Osteoblast (primary cell): ENCODE results near the gene IMMP1L. TPM values are rescaled to one million over a fixed set of nuclear protein-coding genes. Genes with fewer than 3 reads are reported as not detected.

Experiments used
- DNase-seq: peaks from one replicate; pipeline ENCODE4 v3.0.0; 2011; ENCODE audit warnings: low spot score, mixed read lengths; ENCODE audit not compliant: insufficient read length; ENCODE audit errors: missing footprints
- H2AFZ ChIP-seq: 2 replicates; pipeline ENCODE4 v1.6.0; 2011; ENCODE audit warnings: mild to moderate bottlenecking, low read length
- H3K27ac ChIP-seq: 2 replicates; pipeline ENCODE4 v1.5.1; 2011; ENCODE audit warnings: mild to moderate bottlenecking, low read depth, low read length, moderate library complexity
- H3K27me3 ChIP-seq: 2 replicates; pipeline ENCODE4 v1.6.0; 2012; ENCODE audit warnings: mild to moderate bottlenecking, control low read depth, inconsistent platforms, low read length, moderate library complexity; ENCODE audit not compliant: insufficient read depth
- H3K36me3 ChIP-seq: 2 replicates; pipeline ENCODE4 v1.5.1; 2011; ENCODE audit warnings: mild to moderate bottlenecking, low read length, control low read depth, moderate library complexity; ENCODE audit not compliant: insufficient read depth
- H3K4me1 ChIP-seq: 2 replicates; pipeline ENCODE4 v1.5.1; 2011; ENCODE audit warnings: mild to moderate bottlenecking, low read length, control low read depth, moderate library complexity; ENCODE audit not compliant: insufficient read depth
- H3K4me2 ChIP-seq: 2 replicates; pipeline ENCODE4 v1.6.0; 2011; ENCODE audit warnings: mild to moderate bottlenecking, low read length; ENCODE audit not compliant: insufficient read depth
- H3K4me3 ChIP-seq: fragments of 200-600 bp; sonication (generic); 3 replicates; pipeline ENCODE4 v1.5.1; 2012; ENCODE audit warnings: mild to moderate bottlenecking, low read length, inconsistent platforms; ENCODE audit not compliant: insufficient read depth
- H3K79me2 ChIP-seq: 2 replicates; pipeline ENCODE4 v1.6.0; 2012; ENCODE audit warnings: mild to moderate bottlenecking, low read length, control low read depth, inconsistent platforms; ENCODE audit not compliant: insufficient read depth
- H3K9me3 ChIP-seq: 2 replicates; pipeline ENCODE4 v1.5.1; 2011; ENCODE audit warnings: low read depth, low read length, control low read depth
- H4K20me1 ChIP-seq: 2 replicates; pipeline ENCODE4 v1.6.0; 2012; ENCODE audit warnings: mild to moderate bottlenecking, low read length, control low read depth; ENCODE audit not compliant: insufficient read depth
- total RNA-seq: library from RNA; depleted of rRNA; stranded (reverse); fragments of >200 nt; gene quantifications from 2 replicates; pipeline ENCODE4 v1.2.3, GENCODE V29; 2012
- TF ChIP-seq, protein P1 (sequence below): IDR thresholded peaks from 2 replicates; pipeline ENCODE4 v1.5.1; 2011; ENCODE audit warnings: mild to moderate bottlenecking, low read depth, low read length, moderate library complexity; ENCODE audit errors: extremely low read depth

Gene IMMP1L
- total RNA-seq, 1 donor, result 8.7 TPM

DNA sequence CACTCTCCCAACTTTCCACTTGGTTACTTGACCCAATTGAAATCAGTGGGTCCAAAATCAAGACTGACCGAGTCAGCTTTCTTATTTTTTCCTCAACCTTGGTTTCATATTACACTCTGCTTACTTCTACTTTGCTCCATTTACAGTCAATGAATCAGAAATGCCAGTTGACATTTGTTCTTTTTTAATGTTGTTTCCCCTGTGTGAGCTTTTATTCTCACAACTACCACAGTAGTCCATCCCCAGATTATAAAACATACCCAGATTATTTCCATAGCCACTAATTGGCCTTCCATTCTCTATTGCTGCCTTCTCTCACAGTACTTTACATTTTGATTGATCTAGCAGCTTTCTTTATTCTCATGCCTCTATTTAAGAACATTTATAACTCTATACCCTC, 89.8 kb downstream of the IMMP1L start:
- peak; percentile 30 for DNase-seq
- no peak overlapping the region for H3K27ac ChIP-seq
- H2AFZ ChIP-seq, result no peak overlapping the region

DNA sequence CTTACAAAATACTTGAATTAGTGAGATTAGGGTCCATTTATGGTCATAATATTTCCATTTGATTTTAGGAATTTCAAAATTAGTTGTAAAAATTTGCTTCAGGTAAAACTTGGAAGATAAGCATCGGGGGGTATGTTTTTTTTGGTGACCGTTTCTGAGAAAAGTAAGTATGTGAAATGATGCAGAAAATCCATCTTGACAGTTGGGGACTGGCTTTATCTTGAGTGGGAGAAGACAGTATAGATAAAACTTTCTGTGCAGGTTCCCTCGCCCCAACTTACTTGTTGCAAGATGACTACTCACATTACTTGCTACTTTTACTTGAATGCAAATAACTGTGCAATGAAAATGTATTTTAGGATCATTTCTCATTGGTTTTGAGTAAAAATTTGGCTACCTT, 90.3 kb downstream of the IMMP1L start:
- DNase-seq, result no peak
- H3K27ac ChIP-seq, result no peak overlapping the region
- peaks cover 3% of the 10 kb centered on the region for H4K20me1 ChIP-seq
- no peaks in the 10 kb centered on the region for H3K36me3 ChIP-seq
- H3K4me2 ChIP-seq, result no peak overlapping the region
- no peaks in the 10 kb centered on the region for H3K27me3 ChIP-seq
- H3K79me2 ChIP-seq, result no peaks in the 10 kb centered on the region
- no peaks in the 10 kb centered on the region for H3K9me3 ChIP-seq
- TF ChIP-seq, protein P1, sequence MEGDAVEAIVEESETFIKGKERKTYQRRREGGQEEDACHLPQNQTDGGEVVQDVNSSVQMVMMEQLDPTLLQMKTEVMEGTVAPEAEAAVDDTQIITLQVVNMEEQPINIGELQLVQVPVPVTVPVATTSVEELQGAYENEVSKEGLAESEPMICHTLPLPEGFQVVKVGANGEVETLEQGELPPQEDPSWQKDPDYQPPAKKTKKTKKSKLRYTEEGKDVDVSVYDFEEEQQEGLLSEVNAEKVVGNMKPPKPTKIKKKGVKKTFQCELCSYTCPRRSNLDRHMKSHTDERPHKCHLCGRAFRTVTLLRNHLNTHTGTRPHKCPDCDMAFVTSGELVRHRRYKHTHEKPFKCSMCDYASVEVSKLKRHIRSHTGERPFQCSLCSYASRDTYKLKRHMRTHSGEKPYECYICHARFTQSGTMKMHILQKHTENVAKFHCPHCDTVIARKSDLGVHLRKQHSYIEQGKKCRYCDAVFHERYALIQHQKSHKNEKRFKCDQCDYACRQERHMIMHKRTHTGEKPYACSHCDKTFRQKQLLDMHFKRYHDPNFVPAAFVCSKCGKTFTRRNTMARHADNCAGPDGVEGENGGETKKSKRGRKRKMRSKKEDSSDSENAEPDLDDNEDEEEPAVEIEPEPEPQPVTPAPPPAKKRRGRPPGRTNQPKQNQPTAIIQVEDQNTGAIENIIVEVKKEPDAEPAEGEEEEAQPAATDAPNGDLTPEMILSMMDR, result no peak
- no peak overlapping the region for H3K4me3 ChIP-seq
- H3K4me1 ChIP-seq, result no peaks in the 10 kb centered on the region
- no peak overlapping the region for H2AFZ ChIP-seq

More for the DNA sequence above, 89.8 kb downstream of the IMMP1L start:
- no peaks in the 10 kb centered on the region for H3K4me1 ChIP-seq
- no peaks in the 10 kb centered on the region for H3K9me3 ChIP-seq
- H3K4me2 ChIP-seq, result no peak overlapping the region
- H4K20me1 ChIP-seq, result peaks cover 3% of the 10 kb centered on the region
- H3K79me2 ChIP-seq, result no peaks in the 10 kb centered on the region
- no peak overlapping the region for H3K4me3 ChIP-seq
- no peaks in the 10 kb centered on the region for H3K27me3 ChIP-seq
- TF ChIP-seq, protein P1, result no peak
- H3K36me3 ChIP-seq, result no peaks in the 10 kb centered on the region

DNA sequence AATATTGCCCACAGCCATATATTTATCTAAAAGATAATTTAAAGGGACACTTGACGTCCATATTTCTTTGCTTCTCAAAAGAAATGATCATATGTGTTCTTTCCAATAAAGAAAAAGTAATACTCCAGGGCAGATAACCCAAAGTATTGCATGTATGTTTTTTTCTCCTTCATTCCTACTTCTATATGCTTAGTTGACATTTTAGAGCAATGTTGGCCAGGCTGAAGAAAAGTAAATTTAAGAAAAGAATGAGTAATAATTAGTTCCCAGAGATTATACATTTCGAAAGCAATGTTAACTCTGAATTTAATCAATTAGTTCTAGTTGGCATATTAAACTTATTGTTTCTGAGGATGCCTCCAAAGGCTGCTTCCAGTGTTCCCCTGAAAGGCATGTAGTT, 91.6 kb downstream of the IMMP1L start:
- Histone ChIP-seq H2AFZ (no peak overlapping the region), H3K4me1 (no peaks in the 10 kb centered on the region), H3K79me2 (no peaks in the 10 kb centered on the region), H3K4me3 (no peak overlapping the region), H3K4me2 (no peak overlapping the region), H3K27ac (no peak overlapping the region), H3K9me3 (no peaks in the 10 kb centered on the region), H3K27me3 (no peaks in the 10 kb centered on the region), H3K36me3 (no peaks in the 10 kb centered on the region), H4K20me1 (peaks cover 3% of the 10 kb centered on the region)
- no peak for DNase-seq
- TF ChIP-seq, protein P1, result no peak

DNA sequence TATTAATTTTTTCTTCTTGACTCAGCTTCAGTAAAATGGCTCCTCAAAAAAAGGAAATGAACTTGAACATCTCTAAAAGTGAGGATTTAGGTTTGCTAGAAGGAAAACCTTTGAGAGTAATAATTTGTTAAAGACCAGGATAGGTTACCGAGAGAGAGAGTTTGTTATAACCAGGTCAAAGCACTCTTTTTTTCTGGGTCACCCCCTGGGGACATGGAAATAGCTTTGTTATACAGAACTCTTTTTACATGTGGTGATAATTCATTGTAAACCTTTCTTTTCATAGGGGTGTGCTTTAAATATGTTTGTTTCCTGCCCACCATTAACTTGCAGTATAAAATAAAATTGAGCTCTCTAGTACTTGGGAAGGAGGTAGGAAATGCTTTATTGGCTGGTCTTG, 92.1 kb downstream of the IMMP1L start:
- no peaks in the 10 kb centered on the region for H3K4me1 ChIP-seq
- H3K36me3 ChIP-seq, result no peaks in the 10 kb centered on the region
- no peaks in the 10 kb centered on the region for H3K9me3 ChIP-seq
- no peaks in the 10 kb centered on the region for H3K79me2 ChIP-seq
- H4K20me1 ChIP-seq, result peaks cover 3% of the 10 kb centered on the region
- H3K4me3 ChIP-seq, result no peak overlapping the region
- no peaks in the 10 kb centered on the region for H3K27me3 ChIP-seq
- H3K4me2 ChIP-seq, result no peak overlapping the region
- TF ChIP-seq, protein P1, result no peak
- H2AFZ ChIP-seq, result no peak overlapping the region
- no peak overlapping the region for H3K27ac ChIP-seq
- DNase-seq, result no peak
